Measurements from ENCODE around the gene TM4SF4. TPM values are rescaled to one million over a fixed set of nuclear protein-coding genes. Genes with fewer than 3 reads are reported as not detected.

TM4SF4 gene
- total RNA-seq, 4 donors from 2014 or later: 0.24 to 0.65 TPM; not detected in 2

GRCh38 chr3:149462051-149462450, 12.4 kb upstream of the TM4SF4 start:
- ATAC-seq (ENCODE audit: low FRiP score) (no peak), DNase-seq (ENCODE audit: low spot score) (no peak)
- no peak for TF ChIP-seq CTCF (IDR thresholded peaks at IDR 0.05)

GRCh38 chr3:149462581-149463011, 11.9 kb upstream of the TM4SF4 start:
- ATAC-seq (ENCODE audit: low FRiP score) (no peak), DNase-seq (ENCODE audit: low spot score) (no peak)
- no peak for TF ChIP-seq CTCF (IDR thresholded peaks at IDR 0.05)

- no peak for ATAC-seq (ENCODE audit: low FRiP score)
- no peak for TF ChIP-seq CTCF (IDR thresholded peaks at IDR 0.05)
- no peak for DNase-seq (ENCODE audit: low spot score)
Observed at GRCh38 chr3:149463921-149464320, 10.6 kb upstream of the TM4SF4 start.

- TF ChIP-seq CTCF (IDR thresholded peaks at IDR 0.05): no peak
- ATAC-seq (ENCODE audit: low FRiP score): no peak
- no peak for DNase-seq (ENCODE audit: low spot score)
Observed at GRCh38 chr3:149464542-149465328, 9.8 kb upstream of the TM4SF4 start.

- DNase-seq (ENCODE audit: low spot score): no peak
- ATAC-seq (ENCODE audit: low FRiP score): peak; percentile 18
- no peak for TF ChIP-seq CTCF (IDR thresholded peaks at IDR 0.05)
Observed at GRCh38 chr3:149465351-149465883, 9.1 kb upstream of the TM4SF4 start.

- ATAC-seq (ENCODE audit: low FRiP score) (peak; percentile 86), DNase-seq (ENCODE audit: low spot score) (no peak)
- TF ChIP-seq CTCF (IDR thresholded peaks at IDR 0.05): no peak
Observed at GRCh38 chr3:149466192-149466591, 8.3 kb upstream of the TM4SF4 start.
